Activated CD4-positive, alpha-beta T cell treated with anti-CD3 and anti-CD28 coated beads, Interleukin-2, amount 50 U/mL, for 1 hour (primary cell): ENCODE results near the gene CAGE1.

Experiments
- DNase-seq: peaks from one replicate; pipeline ENCODE4 v3.0.0-alpha.2; 2020

The CAGE1 gene

DNA sequence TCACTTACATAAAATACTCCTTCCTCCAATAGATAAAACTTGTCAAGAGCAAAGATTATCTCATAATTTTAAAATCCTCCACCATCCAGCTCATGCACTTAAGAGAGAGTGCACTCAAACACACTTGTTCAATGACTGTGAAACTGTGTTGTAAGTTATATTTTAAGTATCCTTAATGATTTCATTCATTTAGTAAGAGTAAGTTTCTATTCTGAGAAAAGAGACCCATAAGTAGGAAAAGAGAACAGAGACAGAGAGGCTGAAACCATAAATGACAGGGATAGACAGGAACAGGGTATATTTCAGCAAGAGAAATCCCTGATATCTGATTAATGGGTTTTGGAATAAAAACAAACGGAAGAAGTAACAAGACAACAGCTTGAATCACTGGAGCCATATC lies 84.7 kb downstream of the CAGE1 start:
- DNase-seq: no peak

DNA sequence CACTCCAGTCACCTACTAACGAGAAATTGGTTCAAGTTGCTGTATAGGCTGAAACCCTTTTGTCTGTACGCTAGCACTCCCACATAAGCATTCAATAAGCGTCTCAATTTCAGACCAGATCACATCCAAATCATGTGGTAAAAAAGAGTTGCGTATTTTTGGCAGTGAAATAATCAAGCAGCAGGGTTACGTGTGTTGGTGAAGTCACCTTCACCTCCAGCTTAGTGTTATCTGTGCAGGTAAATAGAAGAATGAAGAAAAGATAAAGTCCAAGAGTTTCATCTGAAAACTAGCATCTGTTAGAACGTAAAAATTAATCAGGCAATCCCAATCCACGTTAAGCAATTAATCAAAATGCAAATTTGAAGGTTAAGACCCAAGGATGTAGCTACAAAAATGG lies 87.8 kb downstream of the CAGE1 start:
- DNase-seq: no peak

DNA sequence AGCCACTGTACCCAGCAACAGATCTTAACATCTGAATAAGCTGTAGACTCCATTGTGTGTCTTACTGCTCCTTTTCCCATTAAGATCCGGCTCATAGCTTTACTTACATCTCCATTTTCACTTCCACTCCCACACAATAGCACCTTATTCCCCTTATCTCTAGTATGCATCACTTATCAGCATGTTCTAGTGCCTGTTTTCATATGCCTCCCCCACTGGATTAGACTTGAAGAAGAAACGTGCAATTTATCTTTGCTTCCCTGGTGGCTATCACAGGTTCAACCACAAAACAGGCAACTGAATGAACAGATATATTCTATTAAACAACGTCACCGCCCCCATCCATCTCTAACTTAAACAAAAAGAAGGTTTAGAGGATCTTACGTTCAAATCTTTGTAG lies 88.6 kb downstream of the CAGE1 start:
- DNase-seq: no peak

DNA sequence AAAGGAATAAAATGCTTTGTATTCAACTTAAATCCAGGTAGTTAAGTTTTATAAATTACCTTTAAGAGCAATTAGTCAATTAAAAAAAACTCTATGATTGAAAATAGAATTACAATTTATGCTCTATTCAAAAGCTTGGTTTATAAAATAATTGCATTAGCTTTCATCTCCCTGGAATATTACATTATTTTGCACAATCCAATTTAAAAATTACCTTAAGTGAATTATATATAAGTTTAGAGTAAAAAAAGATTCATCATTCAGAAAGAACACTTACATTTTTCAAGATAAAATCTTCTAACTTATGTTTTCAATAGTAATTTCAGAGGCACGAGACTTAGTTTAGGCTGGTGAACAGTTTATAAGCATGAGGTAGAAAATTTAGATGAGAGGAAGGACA lies 91.4 kb downstream of the CAGE1 start:
- DNase-seq: no peak

DNA sequence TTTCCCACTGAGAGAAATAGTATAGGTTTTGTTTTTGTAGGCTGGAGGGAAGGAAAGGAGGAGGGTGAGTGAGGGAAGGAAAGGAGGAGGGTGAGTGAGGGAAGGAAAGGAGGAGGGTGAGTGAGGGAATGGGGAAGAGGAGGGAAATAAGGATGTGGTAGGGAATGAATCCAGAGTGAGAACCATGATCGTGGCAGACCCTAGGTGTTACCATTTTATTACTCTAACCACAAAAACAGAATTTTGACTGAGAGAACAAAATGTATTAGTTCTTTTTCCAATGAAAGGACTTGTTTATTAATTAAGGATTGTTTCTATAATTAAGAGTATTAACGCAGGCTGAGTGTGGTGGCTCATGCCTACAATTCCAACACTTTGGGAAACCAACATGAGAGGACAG lies 92.9 kb downstream of the CAGE1 start:
- no peak for DNase-seq

DNA sequence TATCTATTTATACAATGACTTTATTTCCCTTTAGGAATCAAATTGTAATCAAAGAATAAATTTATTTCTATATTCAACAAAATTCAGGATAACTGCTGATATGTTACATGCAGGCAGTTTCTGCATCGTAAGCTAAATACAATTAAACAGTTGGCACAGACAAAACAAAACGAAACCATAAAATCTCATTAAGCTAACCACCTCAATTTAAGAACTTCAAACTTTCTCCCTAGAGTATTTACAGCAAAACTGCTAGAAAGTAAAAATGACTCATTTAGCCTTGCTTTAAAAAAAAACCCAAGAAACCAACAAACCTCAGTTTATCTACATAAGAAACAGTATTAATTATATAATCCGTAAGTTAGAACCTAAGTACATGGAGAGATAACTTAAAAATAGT lies 93.6 kb downstream of the CAGE1 start:
- no peak for DNase-seq

DNA sequence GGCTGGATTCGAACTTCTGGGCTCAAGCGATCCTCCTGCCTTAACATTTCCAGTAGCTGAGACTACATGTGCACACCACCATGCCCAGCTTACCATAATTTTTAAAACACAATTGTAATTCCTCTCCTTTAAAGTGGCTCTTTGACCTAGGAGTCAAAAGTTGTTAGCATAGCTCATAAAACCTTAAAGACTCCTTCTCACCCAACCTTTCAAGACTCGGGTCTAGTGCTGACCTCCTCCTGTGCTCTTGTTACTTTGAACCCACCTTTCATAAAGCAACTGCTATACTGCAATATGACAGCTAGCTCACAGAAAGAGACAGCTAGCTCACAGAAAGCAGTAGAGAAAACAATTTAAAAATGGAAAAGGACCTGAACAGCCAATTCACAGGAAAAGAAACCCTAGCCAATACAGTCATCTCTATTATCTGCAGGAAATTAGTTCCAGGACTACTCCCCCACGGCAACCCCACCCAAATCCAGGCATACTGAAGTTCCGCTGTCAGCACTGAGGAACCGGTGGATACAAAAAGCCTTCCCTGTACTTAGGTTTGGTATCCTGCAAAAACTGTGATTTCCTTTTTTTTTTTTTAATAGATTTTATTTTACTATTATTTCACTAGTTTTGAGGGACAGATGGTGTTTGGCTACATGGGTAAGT lies 96.8 kb downstream of the CAGE1 start:
- DNase-seq: no peak

DNA sequence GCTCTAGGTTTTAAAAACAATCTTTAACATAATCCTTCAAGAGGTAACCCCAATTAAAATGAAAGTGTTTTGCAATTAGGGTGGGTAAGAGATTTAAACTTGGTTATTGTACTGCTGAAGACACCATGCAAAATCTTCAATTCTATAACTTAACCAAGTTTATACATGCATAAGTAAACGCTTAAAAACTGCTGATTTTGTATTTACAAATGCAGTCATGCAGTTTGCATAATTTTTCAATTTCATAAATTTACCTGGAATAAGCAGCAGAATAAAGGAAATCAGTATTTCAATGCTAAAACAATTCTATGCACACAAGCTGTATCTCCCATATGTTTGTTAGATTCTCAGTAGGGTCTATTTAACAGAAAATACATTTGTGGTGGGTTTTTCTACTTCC lies 99.5 kb downstream of the CAGE1 start:
- DNase-seq: no peak

DNA sequence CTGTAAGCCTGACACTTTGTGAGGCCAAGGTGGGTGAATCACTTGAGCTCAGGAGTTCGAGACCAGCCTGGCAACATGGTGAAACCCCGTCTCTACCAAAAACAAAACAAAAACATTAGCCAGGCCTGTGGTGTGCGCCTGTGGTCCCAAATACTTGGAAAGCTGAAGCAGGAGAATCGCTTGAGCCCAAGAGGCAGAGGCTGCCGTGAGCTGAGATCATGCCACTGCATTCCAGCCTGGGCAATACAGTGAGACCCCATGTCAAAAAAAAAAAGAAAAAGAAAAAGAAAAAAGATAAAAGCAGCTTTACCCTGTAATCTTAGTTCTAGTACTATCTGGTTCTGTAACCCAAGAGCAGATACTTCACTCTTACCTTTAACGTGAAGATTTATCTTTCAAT lies 104.1 kb downstream of the CAGE1 start:
- no peak for DNase-seq

DNA sequence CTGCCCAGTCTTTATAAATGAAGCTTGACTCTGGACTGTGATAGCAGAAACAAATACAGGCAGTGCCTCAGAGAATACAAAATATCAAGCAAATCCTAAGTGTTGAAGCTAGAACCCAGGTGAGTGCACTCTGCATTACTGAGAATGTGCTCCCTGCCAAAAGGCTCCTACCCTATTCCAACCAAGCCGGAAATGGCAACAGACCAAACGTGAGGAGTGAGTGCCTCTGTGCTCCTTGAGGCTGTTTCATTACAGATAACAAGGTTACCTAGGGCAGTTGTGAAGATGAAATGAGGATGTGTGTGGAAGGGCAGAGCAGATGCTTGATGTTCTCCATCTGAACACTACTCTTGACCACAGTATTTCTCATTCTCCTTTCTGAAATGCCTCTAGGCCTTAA lies 105.9 kb downstream of the CAGE1 start:
- no peak for DNase-seq

DNA sequence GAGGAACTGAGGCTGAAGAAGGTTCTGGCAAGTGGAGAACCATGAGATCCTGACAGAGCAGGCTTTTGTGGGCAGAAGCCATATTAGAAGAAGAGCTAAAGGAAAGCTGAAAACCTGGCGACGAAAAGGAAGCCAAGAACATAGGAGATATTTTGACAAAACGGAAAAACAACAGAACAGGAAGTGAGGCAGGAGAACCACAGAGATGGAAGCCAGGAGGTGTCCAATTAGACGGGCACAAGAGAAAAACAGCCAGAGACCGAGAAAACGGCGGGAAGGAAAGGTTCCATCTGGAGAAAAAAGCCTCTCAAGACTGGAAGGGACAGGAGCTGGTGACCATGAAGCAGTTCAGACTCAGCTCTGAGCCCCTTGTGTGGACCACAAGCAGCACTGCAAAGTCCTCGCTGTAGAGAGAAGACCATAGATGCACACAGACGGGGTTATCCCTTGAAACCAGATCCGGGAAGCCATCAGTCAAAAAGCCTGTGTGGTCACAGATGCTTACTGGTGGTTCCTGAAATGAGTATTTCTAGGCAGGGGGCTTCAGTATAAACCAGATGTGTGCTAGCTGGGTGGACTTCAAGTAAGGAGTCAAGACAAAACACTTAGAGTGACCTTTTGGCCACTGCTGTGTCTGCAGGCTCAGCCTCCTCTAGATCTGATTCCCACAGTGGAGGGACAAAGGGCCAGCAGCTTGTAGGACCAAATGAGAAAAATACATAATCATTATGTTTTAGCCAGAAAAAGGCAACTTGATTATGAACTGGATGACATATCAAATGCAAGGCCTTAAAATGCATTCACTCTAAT lies 107.2 kb downstream of the CAGE1 start:
- no peak for DNase-seq
